Neural cell (in vitro differentiated cells): ENCODE data around the gene ODC1. TPM values are rescaled to one million over a fixed set of nuclear protein-coding genes. Genes with fewer than 3 reads are reported as not detected.

Source experiments
- H2AFZ ChIP-seq: fragments of 200-600, 300-800 bp; sonication (generic), shearing (Covaris generic); 2 replicates; pipeline ENCODE4 v1.6.0; 2014; ENCODE audit warnings: low read depth, mild to moderate bottlenecking, antibody characterized with exemption, low read length, moderate library complexity
- H3F3A ChIP-seq: fragments of 200-600 bp; shearing (Covaris generic); 2 replicates; pipeline ENCODE4 v1.6.1; 2016; ENCODE audit warnings: mild to moderate bottlenecking, moderate library complexity, mixed read lengths, antibody characterized with exemption, low read length; ENCODE audit not compliant: insufficient read depth, poor library complexity, severe bottlenecking
- H3K27ac ChIP-seq: fragments of 200-600, 300-800 bp; sonication (generic), shearing (Covaris generic); 2 replicates; pipeline ENCODE4 v1.5.1; 2014; ENCODE audit warnings: mild to moderate bottlenecking, low read length, moderate library complexity
- H3K27me3 ChIP-seq: fragments of 300-800, 200-600 bp; sonication (generic), shearing (Covaris generic); 2 replicates; pipeline ENCODE4 v1.6.0; 2014; ENCODE audit warnings: mild to moderate bottlenecking, low read depth, low read length, moderate library complexity; ENCODE audit not compliant: insufficient read depth
- H3K36me3 ChIP-seq: fragments of 300-800, 200-600 bp; sonication (generic), shearing (Covaris generic); 2 replicates; pipeline ENCODE4 v1.5.1; 2014; ENCODE audit warnings: mild to moderate bottlenecking, antibody characterized with exemption, low read length, moderate library complexity; ENCODE audit not compliant: insufficient read depth
- H3K4me2 ChIP-seq: fragments of 300-800, 200-600 bp; sonication (generic), shearing (Covaris generic); 2 replicates; pipeline ENCODE4 v1.6.0; 2014; ENCODE audit warnings: mild to moderate bottlenecking, low read length
- H3K4me3 ChIP-seq: fragments of 300-800, 200-600 bp; sonication (generic), shearing (Covaris generic); 2 replicates; pipeline ENCODE4 v1.5.1; 2014; ENCODE audit warnings: mild to moderate bottlenecking, low read length, moderate library complexity
- H3K79me2 ChIP-seq: fragments of 200-600 bp; shearing (Covaris generic); replicated peaks from 2 replicates; pipeline ENCODE4 v1.6.0; 2014; ENCODE audit warnings: mild to moderate bottlenecking, low read length, moderate library complexity; ENCODE audit not compliant: insufficient read depth
- H3K9ac ChIP-seq: fragments of 300-800, 200-600 bp; sonication (generic), shearing (Covaris generic); 2 replicates; pipeline ENCODE4 v1.6.1; 2016; ENCODE audit warnings: mild to moderate bottlenecking, low read length, mixed read lengths
- H3K9me2 ChIP-seq: fragments of 200-600 bp; shearing (Covaris generic); 2 replicates; pipeline ENCODE4 v1.6.1; 2016; ENCODE audit warnings: mild to moderate bottlenecking, low read length, mixed read lengths; ENCODE audit not compliant: insufficient read depth
- H3K9me3 ChIP-seq: fragments of 200-600, 300-800 bp; sonication (generic), shearing (Covaris generic); 2 replicates; pipeline ENCODE4 v1.6.1; 2016; ENCODE audit warnings: mild to moderate bottlenecking, mixed run types, low read length, moderate library complexity, mixed read lengths
- H4K20me1 ChIP-seq: fragments of 200-600 bp; shearing (Covaris generic); 2 replicates; pipeline ENCODE4 v1.6.1; 2016; ENCODE audit warnings: mild to moderate bottlenecking, mixed run types; ENCODE audit not compliant: insufficient read depth
- EP300 ChIP-seq: fragments of 450-650 bp; conservative IDR thresholded peaks from 2 replicates; pipeline ENCODE4 v1.6.1; 2014; ENCODE audit warnings: antibody characterized with exemption, mild to moderate bottlenecking, moderate library complexity; ENCODE audit not compliant: poor library complexity, severe bottlenecking
- EZH2 ChIP-seq: fragments of 200-600, 300-800 bp; shearing (Covaris generic), sonication (generic); IDR thresholded peaks from 2 replicates; pipeline ENCODE4 v1.6.1; 2014; ENCODE audit warnings: antibody characterized with exemption, low read length, borderline replicate concordance, mild to moderate bottlenecking; ENCODE audit not compliant: insufficient read depth, poor library complexity, severe bottlenecking
- MXI1 ChIP-seq: fragments of 450-650 bp; conservative IDR thresholded peaks from 2 replicates; pipeline ENCODE4 v1.6.1; 2014; ENCODE audit warnings: antibody characterized with exemption, mild to moderate bottlenecking; ENCODE audit not compliant: poor library complexity, severe bottlenecking
- POLR2AphosphoS5 ChIP-seq: IDR thresholded peaks from 2 replicates; pipeline ENCODE4 v1.6.1; 2012
- RAD21 ChIP-seq: fragments of 450-650 bp; conservative IDR thresholded peaks from 2 replicates; pipeline ENCODE4 v1.6.1; 2014; ENCODE audit warnings: antibody characterized with exemption, mild to moderate bottlenecking, moderate library complexity
- SMC3 ChIP-seq: fragments of 450-650 bp; conservative IDR thresholded peaks from 2 replicates; pipeline ENCODE4 v1.6.1; 2014; ENCODE audit warnings: antibody characterized with exemption, mild to moderate bottlenecking, moderate library complexity; ENCODE audit not compliant: poor library complexity
- TAF1 ChIP-seq: IDR thresholded peaks from 2 replicates; pipeline ENCODE4 v1.6.1; 2012; ENCODE audit warnings: low read depth
- polyA plus RNA-seq: library from polyadenylated mRNA; depleted of rRNA; stranded (reverse); fragments of >200 nt; gene quantifications from 2 replicates; pipeline ENCODE4 v1.2.3, GENCODE V29; 2014
- TF ChIP-seq, protein P1 (sequence below): IDR thresholded peaks from 2 replicates; pipeline ENCODE4 v1.6.1; 2012; ENCODE audit warnings: borderline replicate concordance
- TF ChIP-seq, protein P2 (sequence below): fragments of 450-650 bp; IDR thresholded peaks from 2 replicates; pipeline ENCODE4 v1.5.1; 2014; ENCODE audit warnings: antibody characterized with exemption, mild to moderate bottlenecking, moderate library complexity; ENCODE audit not compliant: poor library complexity, severe bottlenecking

ODC1 gene
- polyA plus RNA-seq, 1 donor from 2014 or later, result 1,107 TPM

DNA sequence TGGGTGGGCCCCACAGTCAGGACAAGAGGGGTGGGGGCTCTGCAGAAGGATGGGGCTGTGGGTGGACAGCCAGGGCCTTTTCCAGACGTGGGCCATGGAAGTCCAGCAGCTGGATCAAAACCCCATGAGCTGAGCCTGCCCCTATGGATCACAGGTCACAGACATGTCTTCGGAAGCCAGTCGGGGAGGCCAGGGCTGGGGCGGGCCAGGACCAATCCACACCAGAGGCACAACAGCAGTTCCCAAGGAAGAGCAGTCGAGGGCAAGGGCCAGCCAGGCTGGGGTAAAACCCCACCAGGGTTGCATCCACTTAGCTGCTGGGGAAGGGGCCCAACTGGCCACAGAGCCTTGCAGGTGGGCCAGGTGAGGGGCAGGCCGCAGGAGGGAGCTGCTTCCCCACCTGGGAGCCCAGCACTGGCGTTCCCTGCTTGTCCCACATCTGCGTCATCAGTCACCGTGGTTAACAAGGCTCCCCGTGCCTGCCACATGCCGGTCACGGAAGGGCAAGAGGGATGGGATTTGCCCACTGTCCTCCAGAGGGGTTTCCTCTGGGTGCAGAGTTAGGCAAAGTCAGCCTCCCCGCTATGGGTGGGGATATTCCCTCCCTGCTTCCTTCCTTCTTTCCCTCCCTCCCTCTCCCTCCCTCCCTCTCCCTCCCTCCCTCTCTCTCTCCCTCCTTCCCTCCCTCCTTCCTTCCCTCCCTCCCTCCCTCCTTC is 46.4 kb upstream of the ODC1 start:
- H3K4me2 ChIP-seq, result no peak overlapping the region
- H3K4me3 ChIP-seq, result no peak overlapping the region
- no peak overlapping the region for H2AFZ ChIP-seq
- no peaks in the 10 kb centered on the region for H3K9me2 ChIP-seq
- H3K9ac ChIP-seq, result no peak overlapping the region
- H3K27me3 ChIP-seq, result no peaks in the 10 kb centered on the region
- no peaks in the 10 kb centered on the region for H4K20me1 ChIP-seq
- H3F3A ChIP-seq, result no peaks in the 10 kb centered on the region
- no peaks in the 10 kb centered on the region for H3K79me2 ChIP-seq
- no peak overlapping the region for H3K27ac ChIP-seq
- TF ChIP-seq RAD21 (no peak), SMC3 (no peak), MXI1 (no peak), TAF1 (no peak)
- TF ChIP-seq, protein P1, sequence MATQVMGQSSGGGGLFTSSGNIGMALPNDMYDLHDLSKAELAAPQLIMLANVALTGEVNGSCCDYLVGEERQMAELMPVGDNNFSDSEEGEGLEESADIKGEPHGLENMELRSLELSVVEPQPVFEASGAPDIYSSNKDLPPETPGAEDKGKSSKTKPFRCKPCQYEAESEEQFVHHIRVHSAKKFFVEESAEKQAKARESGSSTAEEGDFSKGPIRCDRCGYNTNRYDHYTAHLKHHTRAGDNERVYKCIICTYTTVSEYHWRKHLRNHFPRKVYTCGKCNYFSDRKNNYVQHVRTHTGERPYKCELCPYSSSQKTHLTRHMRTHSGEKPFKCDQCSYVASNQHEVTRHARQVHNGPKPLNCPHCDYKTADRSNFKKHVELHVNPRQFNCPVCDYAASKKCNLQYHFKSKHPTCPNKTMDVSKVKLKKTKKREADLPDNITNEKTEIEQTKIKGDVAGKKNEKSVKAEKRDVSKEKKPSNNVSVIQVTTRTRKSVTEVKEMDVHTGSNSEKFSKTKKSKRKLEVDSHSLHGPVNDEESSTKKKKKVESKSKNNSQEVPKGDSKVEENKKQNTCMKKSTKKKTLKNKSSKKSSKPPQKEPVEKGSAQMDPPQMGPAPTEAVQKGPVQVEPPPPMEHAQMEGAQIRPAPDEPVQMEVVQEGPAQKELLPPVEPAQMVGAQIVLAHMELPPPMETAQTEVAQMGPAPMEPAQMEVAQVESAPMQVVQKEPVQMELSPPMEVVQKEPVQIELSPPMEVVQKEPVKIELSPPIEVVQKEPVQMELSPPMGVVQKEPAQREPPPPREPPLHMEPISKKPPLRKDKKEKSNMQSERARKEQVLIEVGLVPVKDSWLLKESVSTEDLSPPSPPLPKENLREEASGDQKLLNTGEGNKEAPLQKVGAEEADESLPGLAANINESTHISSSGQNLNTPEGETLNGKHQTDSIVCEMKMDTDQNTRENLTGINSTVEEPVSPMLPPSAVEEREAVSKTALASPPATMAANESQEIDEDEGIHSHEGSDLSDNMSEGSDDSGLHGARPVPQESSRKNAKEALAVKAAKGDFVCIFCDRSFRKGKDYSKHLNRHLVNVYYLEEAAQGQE, result no peak
- H3K36me3 ChIP-seq, result no peaks in the 10 kb centered on the region
- H3K9me3 ChIP-seq, result no peaks in the 10 kb centered on the region

DNA sequence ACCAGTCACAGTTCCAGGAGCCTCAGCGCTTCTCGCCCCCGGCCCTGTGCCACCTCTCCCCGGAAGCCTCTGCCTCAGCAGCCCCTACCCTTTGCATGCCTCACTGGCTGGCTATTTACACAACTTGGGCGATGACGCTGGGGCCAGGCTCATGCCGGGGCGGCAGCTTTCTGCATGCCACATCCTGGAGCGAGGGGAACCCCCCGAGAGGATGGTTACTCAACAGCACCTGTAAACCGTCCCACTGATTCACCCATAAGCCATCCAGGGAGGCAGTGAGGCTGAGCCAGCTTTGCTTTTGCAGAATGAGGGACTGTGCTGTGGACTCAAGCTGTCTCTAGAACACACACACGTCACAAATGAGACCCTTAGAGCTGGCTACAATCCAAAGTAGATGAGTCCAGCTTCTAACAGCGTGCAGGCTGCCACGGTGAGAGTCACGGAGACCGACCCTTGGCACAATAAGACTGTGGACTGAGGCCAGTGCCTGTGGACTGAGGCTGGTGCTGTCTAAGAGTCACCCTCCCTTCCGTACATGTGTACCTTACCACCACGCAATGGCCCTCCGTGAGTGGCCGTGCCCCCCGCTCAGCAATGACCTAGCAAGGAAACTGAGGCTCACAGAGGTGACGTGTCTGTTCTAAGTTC is 45.6 kb upstream of the ODC1 start:
- Histone ChIP-seq H3K4me2 (no peak overlapping the region), H2AFZ (no peak overlapping the region), H3K9ac (no peak overlapping the region)

More for the DNA sequence above, 45.6 kb upstream of the ODC1 start:
- H3F3A ChIP-seq, result no peaks in the 10 kb centered on the region
- H4K20me1 ChIP-seq, result no peaks in the 10 kb centered on the region
- no peak overlapping the region for H3K4me3 ChIP-seq
- H3K27me3 ChIP-seq, result no peaks in the 10 kb centered on the region
- TF ChIP-seq EZH2 (no peak), EP300 (no peak), SMC3 (no peak), RAD21 (no peak), TAF1 (no peak), POLR2AphosphoS5 (no peak), MXI1 (no peak)
- TF ChIP-seq, protein P1, result no peak
- TF ChIP-seq, protein P2, sequence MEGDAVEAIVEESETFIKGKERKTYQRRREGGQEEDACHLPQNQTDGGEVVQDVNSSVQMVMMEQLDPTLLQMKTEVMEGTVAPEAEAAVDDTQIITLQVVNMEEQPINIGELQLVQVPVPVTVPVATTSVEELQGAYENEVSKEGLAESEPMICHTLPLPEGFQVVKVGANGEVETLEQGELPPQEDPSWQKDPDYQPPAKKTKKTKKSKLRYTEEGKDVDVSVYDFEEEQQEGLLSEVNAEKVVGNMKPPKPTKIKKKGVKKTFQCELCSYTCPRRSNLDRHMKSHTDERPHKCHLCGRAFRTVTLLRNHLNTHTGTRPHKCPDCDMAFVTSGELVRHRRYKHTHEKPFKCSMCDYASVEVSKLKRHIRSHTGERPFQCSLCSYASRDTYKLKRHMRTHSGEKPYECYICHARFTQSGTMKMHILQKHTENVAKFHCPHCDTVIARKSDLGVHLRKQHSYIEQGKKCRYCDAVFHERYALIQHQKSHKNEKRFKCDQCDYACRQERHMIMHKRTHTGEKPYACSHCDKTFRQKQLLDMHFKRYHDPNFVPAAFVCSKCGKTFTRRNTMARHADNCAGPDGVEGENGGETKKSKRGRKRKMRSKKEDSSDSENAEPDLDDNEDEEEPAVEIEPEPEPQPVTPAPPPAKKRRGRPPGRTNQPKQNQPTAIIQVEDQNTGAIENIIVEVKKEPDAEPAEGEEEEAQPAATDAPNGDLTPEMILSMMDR, result no peak
- H3K27ac ChIP-seq, result no peak overlapping the region
- no peaks in the 10 kb centered on the region for H3K36me3 ChIP-seq
- H3K79me2 ChIP-seq, result no peaks in the 10 kb centered on the region
- no peaks in the 10 kb centered on the region for H3K9me3 ChIP-seq
- no peaks in the 10 kb centered on the region for H3K9me2 ChIP-seq
